Cardiac fibroblast (primary cell): Measurements from ENCODE around the gene COL18A1.

Experiments
- DNase-seq, 2 donors: peaks; one replicate each; pipeline versions ENCODE4 v3.0.0 to v3.0.0-alpha.2; 2010; ENCODE audit warnings: low read depth in 2 of 2
- H3K4me3 ChIP-seq, 2 donors: replicated peaks in 1 of 2; 1 replicate in 1 of 2; 2 replicates in 1 of 2; pipeline ENCODE4 v1.5.1; 2011; ENCODE audit warnings: low read depth in 2 of 2, low read length in 2 of 2, mild to moderate bottlenecking in 2 of 2, moderate library complexity in 1 of 2
- TF ChIP-seq, protein P1 (sequence below): IDR thresholded peaks from one replicate; pipeline ENCODE4 v1.5.1; 2011; ENCODE audit warnings: low read depth, mild to moderate bottlenecking, low read length, inconsistent platforms

The COL18A1 gene

DNA sequence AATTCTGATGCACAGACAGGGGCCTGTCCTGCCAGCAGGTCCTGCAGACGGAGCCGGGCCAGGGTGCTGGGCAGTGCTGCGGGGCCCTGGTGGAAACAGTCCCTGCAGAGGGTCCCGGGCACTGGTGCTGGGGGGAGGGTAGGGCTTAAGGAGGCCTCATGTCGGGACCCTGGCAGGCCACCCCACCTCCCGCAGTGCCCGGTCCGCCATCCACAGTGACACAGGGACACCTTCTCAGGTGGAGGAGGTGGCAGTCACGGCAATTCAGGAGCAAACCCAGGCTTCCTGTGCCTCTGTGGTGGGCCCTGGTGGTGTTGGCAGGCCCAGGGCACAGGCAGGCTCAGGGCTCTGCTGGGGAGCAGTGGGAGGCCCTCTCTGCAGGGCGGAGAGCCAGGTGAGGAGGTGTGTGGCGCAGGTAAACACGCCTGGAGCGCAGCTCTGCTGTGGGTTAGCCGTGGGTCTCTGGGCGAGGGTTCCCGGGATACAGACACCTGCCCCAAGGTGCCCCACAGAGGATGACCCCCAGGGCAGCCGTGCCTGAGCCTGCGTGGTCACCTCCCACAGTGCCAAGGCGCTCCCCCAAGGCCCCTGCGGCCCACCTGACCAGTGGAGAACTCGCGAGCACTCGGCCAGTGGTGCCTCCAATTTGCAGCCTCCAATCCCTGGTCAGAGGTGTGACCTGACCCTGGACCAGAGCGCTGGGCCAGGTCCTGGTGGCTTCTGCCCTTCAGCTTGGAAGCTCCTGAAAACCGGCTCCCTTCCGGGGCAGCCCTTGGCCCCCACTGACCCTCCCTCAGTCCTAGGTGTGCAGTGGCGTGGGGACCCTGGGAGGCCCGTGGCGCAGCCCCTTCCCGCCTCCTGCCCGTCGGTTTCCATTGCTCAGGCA lies 19.2 kb downstream of the COL18A1 start:
- DNase-seq, result no peak
- H3K4me3 ChIP-seq, result no peak overlapping the region
- TF ChIP-seq, protein P1, sequence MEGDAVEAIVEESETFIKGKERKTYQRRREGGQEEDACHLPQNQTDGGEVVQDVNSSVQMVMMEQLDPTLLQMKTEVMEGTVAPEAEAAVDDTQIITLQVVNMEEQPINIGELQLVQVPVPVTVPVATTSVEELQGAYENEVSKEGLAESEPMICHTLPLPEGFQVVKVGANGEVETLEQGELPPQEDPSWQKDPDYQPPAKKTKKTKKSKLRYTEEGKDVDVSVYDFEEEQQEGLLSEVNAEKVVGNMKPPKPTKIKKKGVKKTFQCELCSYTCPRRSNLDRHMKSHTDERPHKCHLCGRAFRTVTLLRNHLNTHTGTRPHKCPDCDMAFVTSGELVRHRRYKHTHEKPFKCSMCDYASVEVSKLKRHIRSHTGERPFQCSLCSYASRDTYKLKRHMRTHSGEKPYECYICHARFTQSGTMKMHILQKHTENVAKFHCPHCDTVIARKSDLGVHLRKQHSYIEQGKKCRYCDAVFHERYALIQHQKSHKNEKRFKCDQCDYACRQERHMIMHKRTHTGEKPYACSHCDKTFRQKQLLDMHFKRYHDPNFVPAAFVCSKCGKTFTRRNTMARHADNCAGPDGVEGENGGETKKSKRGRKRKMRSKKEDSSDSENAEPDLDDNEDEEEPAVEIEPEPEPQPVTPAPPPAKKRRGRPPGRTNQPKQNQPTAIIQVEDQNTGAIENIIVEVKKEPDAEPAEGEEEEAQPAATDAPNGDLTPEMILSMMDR, result no peak

DNA sequence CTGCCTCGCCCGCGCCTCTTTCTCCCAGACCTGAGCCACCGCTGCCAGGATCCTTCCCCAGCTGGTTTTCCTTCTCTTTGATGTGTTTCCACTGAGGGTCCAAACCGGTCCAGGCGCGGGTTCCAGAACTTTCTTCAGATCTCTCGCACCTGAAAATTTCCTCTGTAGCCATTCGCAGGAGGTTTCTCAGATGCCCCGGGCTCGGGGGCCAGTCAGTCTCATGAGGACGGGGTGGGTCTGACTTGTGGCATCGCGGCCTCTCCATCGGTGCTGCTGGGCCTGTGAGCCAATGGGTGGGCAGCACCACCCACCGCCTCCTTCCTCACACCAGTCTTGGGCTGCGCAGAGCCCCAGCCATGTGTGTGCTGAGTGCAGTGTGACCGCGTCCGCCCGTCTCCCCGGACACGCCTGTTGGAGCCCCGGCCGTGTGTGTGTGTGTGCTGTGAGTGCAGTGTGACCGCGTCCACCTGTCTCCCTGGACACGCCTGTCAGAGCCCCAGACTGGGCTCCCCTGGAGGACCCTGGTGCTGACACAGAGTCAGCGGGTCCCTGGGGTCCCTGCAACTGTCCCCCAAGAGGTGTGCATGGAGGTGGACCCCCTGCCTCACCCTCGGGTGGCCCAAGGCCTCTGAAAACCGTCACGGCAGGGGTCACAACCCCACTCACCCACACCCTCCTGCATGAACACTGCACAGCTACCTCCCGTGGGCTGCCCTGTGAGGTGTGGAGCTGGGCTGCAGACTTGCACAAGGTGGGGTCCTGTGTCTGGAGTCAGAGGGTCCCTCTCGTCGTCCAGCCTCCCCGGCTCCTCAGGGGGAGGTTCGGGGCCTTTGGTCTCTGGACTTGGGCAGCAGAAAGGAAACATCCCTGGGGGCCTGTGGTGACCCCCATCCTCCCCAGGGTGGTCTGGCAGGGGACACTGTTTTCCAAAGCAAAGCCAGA lies 20.2 kb downstream of the COL18A1 start:
- TF ChIP-seq, protein P1, result no peak
- no peak overlapping the region for H3K4me3 ChIP-seq
- DNase-seq, result no peak

DNA sequence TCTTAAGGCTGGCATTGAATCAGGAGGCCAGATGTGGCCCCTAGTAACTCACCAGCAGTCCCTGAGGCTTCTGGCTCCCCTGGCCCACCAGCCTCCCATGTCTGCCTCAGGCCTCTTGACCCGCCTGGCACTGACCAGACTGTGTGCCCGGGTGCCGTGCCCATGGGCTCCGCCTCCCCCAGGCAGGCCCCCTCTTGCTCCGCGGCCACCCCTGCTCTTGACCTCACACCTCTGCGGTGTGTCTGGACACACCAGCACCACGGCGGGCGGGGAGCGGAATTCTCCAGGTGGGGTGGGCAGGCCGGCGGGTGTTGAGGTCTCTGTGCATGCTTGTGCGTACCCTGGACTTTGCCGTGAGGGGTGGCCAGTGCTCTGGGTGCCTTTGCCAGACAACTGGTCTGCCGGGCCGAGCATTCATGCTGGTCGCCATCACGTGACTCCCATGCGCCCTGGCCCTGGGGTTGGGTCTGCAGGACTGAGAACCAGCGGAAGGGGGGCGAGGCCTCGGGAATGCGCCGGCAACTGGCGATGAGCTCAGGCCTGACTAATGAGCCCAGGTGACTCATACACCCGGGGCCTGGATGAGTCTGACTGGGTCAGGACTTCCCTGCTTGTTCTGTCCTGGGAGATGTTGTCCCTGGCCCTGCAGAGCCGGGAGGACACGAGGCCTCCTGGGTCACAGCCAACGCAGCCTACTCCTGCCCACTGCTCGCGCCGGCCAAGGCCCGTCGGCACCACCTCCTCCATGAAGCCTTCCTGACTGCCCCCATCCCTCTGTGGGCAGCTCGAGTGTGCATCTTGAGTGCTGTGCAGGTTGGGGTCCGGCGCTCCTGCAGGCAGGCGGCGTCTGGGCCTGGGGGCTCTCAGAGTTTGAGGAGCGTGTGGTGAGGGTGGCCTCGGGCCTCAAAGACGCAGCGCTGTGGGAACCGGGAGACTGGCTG lies 22.6 kb downstream of the COL18A1 start:
- peak; percentile 90 to 96 for DNase-seq
- TF ChIP-seq, protein P1, result no peak
- H3K4me3 ChIP-seq, result no peak overlapping the region

DNA sequence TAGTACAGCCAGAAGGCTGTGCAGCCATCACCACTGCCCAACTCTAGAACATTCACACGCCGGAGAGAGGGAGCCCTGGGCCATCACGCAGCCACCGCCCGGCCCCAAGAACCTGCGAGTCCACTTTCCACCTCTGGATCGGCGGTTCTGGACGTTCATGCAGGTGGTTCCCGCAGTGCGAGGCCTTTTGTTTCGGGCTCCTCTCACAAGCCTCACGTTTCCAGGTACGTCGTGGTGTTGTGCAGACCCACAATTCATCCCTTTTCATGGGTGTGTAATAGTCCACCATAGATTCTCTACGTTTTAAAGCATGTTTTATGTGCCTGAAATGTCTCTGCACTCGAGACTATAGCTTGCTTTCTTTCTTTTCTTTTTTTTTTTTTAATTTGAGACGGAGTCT lies 23.6 kb downstream of the COL18A1 start:
- TF ChIP-seq, protein P1, result no peak
- H3K4me3 ChIP-seq, result no peak overlapping the region
- no peak for DNase-seq

DNA sequence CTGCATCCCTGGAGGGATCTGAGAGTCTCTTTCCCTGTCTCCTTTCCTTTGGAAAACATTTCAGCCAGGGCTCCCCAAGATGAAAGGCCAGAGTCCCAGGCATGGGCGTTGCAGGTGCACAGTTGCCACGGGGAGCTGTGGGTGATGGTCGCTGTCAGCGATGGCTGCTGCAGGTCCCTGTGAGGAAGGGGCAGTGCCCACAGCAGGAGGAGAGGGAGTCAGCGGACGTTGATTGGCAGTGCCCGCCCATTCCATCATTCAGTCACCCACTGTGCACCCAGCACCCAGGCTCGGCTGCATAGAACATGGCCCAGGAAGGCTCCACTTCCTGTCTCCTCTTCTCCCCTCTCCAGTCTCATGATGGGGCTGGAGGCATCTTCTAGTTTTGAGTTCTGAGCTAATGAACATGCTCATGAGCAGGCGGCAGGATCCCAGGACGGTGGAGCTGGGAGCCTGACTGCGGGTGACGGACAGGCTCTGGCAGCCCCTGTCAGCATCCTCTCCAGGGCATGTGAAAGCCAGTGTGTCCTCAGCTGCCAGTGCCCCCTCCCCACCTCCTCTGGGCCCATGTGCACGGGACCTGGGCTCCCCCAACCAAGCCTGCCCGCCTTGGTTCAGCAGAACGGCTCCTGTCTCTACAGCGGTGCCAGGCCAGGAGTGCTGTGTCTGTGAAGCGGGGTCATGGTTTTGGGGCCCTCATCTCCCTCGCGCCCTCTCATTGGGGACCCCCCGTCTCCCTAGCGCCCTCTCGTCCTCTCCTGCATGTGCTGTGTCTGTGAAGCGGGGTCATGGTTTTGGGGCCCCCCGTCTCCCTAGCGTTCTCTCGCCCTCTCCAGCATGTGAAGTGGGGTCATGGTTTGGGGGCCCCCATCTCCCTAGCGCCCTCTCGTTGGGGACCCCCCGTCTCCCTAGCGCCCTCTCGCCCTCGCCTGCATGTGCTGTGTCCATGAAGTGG lies 24.5 kb downstream of the COL18A1 start:
- no peak for DNase-seq
- TF ChIP-seq, protein P1, result no peak
- H3K4me3 ChIP-seq, result no peak overlapping the region
